GM08714 (cell line): ENCODE data around the gene SGPL1.

Source experiments
- H3K4me3 ChIP-seq: fragments of 200-500 bp; sonication (Bioruptor generic); 2 replicates; pipeline ENCODE4 v1.5.1; 2014; ENCODE audit warnings: mild to moderate bottlenecking, low read length, inconsistent platforms
- ZNF274 ChIP-seq: IDR thresholded peaks from 2 replicates; pipeline ENCODE4 v1.6.1; 2012; ENCODE audit warnings: mild to moderate bottlenecking, low read depth, low read length

Gene SGPL1

DNA sequence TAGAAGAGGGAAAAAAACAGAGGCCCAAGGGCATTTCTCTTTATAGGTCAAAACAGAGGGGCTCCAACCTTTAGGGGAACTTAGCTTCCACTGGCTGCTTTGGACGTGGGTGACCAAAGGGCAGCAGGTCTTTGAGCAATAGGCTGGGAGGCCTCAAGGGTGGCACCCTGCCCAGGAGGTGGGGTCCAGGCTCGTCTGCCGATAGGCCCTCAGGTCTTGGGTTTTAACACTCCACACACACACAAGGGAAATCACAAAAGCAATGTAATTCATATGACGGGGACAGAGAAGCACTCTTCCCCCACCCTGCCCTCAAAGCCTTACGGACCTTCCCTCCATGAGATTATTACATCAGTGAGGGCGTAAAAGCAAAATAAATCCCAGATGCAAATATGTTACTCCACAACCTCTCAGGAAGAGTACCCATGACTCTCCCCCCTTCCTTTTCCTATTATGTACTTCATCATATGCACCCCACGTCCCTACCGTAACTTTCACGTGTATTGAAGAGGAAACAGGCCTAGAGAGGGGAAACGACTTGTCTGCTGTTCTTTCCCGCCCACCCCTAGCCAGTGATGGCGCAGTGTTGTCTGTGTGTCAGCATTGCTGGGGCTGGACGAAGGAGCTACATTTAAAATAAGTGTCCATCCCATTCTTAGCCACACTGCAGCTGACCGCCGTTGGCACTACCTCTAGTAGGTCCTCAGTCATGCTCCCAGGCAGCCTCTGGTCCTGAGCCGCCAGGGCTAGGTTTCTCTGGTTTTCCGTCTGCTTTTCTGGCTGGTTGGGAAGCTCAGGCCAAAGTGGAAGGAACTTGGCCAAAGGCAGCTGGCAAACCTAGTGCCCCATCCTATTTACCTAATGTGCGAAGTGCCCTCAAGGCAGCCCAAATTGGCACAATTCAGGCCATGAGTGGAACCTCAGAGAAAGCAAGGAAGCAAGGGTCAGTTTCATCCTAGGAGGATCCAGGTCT is 70.5 kb downstream of the SGPL1 start:
- TF ChIP-seq ZNF274 = no peak
- H3K4me3 ChIP-seq = no peak overlapping the region

DNA sequence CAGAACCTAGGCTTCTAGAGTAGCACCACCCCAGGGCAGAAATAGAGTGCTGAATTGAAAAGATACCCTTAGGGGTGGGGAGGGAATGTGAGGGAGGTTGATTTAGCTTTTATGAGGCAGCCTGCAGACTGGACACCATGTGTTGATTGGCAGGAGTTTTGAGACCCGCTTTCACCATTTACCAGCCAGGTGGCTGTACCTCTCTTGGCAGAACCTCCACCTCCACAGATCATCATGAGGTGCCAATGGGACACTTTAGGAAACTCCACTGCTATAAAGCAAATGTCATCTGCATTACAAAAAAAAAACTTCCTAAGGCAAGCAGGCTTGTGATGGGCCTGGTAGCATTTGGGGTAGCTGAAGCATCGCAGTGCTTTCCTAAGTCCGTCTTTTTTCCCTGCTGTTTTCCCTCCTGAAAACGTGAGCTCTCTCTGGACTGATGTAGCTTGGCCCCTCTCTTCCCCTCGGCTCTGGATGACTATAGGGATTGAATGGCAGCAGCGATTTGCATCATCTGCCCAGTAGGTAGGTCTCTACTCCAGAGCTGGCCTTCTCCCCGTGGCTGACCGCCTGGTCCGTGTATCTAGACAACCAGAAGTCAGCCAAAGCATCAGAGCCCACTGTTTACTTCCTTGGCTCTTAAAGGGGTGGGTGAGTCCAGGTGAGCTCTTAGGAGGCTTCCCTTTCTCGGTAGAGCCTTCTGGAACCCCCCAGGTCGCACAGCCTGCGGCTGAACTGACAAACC is 71.3 kb downstream of the SGPL1 start:
- no peak for TF ChIP-seq ZNF274
- peak overlapping the region; percentile 75; the same call in 1 of the 2 replicates for H3K4me3 ChIP-seq

DNA sequence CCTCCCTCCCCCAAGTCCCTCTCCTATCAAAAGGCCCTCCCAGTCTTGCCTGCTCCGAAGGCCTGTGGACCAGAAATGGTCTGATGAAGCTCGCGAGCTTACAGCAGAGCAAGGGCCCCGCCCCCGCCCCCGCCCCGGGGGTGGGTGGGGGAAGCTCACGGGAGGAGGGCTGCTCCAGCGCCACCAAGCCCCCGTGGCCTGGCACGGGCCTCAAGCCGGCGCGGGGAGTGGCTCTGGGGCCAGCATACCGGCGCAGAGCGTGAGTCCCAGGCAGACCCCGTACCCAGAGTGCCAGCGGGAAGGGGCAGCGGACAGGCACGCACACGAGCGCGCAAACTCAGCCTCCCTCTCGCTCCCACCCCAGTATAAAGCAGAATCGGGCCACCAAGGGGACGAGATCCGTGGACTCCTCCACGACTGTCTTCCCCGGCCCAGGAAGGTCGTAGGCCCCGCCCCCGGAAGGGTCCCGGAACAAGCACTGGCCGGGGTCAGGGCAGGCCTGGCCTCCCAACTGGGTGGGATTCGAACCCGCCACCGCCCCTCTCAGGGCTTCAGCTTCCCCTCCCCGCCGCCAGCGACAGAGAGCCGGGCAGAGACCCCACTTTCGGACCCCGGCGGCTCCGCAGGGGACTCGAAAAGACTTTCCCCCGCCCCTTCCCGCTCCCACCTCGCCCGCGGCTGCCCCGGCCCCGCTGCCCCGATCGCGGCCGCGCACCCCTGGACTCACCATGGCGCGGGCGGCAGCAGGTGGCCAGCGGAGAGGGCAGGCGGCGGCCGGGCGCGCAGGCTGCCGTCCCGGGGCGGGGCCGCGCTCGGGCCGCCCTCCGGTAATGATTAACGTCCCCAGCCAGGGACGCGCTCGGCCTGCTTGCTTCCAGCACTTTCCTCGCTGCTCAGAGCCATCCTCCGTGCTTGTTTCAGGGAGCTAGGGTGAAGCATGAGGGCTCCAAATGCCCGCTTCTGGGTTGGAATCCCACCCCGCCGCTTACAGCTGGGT is 72.4 kb downstream of the SGPL1 start, which contains the start of gene PCBD1:
TSS of gene PCBD1 (minus strand) at position 762 of the 997 bp plus-strand sequence. CDS start at position 730, 32 bp downstream.
- no peak for TF ChIP-seq ZNF274
- H3K4me3 ChIP-seq = peak within 1 kb of the TSS; percentile 75

DNA sequence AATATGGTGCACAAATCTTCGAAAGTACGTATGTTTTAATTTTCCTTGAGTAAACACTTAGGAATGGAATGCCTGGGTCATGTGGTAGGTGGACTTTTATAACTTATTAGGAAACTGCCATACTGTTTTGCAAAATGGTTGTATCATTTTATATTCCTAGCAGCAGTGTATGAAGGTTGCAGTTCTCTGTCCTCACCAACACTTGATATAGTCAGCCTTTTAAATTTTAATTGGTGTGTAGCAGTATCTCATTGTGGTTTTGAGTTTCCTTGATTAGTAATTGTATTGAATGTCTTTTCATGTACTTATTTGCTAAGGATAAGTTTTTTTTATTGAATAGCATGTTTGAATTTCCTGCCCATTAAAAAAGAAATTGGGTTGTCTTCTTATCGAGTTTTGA is 73.5 kb downstream of the SGPL1 start:
- no peak overlapping the region for H3K4me3 ChIP-seq
- TF ChIP-seq ZNF274 = no peak

DNA sequence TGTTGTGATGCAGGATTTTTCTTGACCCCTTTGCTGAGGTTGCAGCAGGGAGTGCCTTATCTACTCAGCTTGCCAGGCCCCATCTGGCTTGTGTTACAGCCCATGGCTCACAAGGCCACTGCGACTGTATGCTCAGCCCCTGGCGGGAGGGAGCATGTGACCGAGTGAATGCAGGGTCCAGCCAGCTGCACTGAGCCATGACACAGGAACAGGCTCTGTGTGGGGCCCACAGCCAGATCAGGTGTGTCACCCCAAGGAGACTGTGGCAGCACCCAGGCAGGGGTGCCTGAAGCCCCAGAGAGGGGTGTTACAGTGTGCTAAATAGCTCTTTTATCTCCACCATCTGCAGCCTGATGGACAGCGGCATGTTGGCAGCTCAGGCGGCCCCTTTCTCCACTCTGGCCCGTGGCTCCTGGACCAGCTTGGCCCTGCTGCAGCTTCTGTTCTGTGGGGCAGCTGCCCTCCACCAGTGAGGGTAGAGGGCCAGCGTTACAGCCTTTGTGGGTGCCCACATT is 75.2 kb downstream of the SGPL1 start:
- H3K4me3 ChIP-seq = no peak overlapping the region

DNA sequence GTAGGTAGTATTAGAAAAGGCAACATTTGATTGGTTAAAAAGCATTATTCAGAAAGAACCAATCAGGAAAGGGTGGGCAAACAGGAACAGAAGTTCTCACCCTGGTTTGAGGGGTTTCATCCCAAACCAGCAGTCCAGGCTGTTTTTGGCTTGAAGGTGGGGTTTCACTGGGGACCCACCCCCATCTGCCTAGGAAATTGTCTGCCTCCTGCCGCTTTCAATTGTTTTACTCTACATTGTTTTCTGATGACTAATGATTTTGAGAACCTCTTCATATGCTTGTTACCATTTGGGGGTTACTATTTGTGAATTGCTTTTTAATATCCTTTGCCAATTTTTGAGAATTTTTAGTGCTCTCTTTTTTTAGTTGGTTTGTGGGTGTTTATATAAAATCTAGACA is 75.9 kb downstream of the SGPL1 start:
- TF ChIP-seq ZNF274 = no peak
- no peak overlapping the region for H3K4me3 ChIP-seq

More for the DNA sequence above, 75.2 kb downstream of the SGPL1 start:
- TF ChIP-seq ZNF274 = no peak

DNA sequence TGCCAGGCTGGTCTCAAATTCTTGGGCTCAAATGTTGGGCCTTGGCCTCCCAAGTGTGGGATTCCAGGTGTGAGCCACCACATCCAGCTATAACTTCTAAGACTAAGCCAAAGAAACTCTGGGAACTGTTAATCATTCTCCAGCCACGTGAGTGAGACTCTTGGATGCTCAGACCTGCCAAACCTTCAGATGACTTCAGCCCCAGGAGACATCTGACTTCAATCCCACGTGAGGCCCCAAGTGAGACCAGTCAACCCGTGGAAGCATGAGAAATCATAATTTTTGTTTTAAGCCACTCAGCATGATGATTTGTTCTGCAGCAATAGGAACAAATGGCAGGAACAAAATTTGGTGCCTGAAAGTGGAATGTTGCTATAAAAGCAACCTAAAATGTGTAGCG is 76.9 kb downstream of the SGPL1 start:
- no peak overlapping the region for H3K4me3 ChIP-seq
- TF ChIP-seq ZNF274 = no peak

DNA sequence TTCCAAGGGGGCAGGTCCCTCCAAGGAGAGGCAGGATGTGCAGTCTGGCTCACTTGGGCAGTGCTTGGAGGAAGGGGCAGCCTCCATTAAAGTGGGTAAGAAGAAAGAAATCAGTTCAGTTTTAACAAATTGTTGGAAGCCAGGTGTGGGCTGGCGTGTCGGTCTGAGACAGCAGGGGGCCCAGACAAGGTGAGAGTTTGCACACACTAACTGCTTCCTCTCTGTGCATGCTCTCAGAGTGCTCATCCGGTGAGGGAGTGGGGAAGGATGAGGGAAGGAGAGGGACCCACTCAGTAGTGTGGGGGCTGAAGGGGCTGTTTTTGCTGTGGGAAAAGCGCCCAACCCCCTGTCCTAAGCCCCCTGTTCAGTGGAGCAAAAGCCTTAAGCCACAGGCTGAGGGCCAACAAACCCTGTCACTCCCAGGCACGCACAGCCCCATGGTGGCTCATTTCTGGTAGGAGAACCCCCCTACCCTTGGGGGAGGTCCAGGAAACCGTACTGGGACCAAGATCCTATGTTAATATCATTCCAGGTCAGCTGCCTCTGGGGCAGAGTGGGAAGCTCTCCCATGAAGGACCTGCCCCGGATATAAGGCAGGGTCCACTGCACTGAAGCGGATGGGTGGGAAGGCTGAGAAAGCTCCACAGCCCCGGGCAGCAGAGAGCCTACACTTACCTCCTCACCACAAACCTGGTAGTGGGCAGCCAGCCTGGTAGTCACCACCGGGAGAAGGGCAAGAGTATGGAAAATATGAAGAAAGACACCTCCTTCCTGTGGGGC is 77.7 kb downstream of the SGPL1 start:
- no peak overlapping the region for H3K4me3 ChIP-seq
- no peak for TF ChIP-seq ZNF274

DNA sequence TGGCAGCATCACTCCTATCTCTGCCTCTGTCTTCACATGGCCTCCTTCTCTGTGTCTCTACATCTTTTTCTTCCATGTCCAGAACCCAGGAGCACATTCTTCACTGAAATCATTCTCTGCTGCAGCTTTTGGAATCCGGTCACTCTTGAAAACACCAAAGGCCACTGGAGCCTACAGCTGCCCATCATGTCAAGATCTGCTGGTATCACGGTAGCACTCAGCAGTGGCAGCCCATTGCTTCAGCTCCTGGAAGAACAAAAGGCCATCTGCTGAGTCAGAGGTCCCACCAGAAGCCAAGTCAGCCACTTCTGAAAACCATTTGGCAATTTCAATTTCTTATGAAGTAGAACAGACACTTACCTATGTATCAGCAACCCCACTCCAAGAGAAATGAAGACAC is 78.7 kb downstream of the SGPL1 start:
- no peak for TF ChIP-seq ZNF274
- H3K4me3 ChIP-seq = no peak overlapping the region

DNA sequence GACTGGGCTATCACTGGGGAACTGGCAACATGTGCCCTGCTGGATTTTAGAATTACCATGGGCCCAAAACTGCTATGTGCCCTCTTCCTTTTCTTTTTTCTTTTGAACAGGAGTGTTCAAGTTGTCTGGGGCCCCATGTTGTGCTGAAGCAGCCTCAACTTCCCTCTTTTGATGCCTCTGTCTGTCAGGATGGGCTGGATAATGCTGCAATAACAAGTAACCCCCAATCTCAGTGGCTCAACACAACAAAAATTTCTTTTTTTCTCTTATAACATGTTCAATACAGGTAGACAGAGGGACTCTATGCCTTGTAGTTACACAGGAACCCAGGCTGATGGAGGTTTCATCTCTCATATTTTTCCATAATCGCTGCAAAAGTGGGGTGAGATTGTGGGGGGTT is 80.8 kb downstream of the SGPL1 start:
- no peak for TF ChIP-seq ZNF274

DNA sequence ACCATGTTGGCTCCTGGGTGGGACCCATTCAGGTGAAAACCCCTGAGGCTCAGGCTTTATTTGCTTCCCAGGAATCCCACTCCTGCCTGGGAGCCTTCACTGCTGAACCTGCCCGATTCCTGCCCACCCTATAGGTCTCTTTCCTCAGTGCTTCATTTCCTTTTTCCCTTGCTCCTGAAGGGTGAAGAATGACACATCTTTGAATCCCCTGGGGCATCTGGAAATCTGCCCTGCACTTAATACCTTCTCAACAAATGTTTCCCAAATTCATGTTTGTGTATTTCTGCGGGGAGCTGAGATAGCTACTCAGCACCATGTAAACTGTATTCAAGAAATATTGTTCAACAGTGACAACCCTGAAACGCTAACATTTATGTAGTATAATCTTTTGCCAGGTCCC is 82.9 kb downstream of the SGPL1 start:
- no peak overlapping the region for H3K4me3 ChIP-seq
- TF ChIP-seq ZNF274 = no peak

More for the DNA sequence above, 80.8 kb downstream of the SGPL1 start:
- no peak overlapping the region for H3K4me3 ChIP-seq

DNA sequence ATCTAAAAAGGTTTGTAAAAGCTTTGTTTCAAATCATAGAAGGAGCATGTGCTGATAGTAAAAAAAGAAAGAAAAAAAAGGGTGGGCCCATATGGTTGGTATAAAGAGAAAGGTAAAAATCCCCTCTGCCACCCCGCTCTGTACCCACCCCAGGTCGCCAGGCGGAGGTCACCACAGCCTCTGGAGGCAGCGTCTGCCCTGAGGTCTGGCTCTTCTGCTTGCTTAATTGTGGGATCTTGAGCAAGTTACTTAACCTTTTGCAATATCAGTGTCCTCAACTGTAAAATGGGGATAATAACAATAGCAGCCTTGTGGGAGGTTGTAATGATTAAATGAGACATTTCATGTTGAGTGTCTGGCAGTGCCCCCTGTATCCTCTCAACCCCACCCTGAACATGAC is 83.3 kb downstream of the SGPL1 start:
- TF ChIP-seq ZNF274 = no peak
- H3K4me3 ChIP-seq = no peak overlapping the region
